Subcutaneous adipose tissue (tissue), 4 donors: Measurements from ENCODE around the gene SLC26A2. TPM values are rescaled to one million over a fixed set of nuclear protein-coding genes. Genes with fewer than 3 reads are reported as not detected.

Source experiments
- total RNA-seq, 4 donors: library from RNA; depleted of rRNA; stranded (reverse); fragments of >200 nt; gene quantifications; one replicate each; pipeline ENCODE4 v1.1.0, GENCODE V29; 2016
- TF ChIP-seq, protein P1 (sequence below): fragments of 450-650 bp; IDR thresholded peaks from one replicate; pipeline ENCODE4 v1.5.1; 2016; ENCODE audit warnings: low read depth, mild to moderate bottlenecking, control low read depth, antibody characterized with exemption, moderate library complexity

SLC26A2 gene
- total RNA-seq, 4 donors from 2014 or later: 11.4 to 16.6 (median 12.7) TPM

DNA sequence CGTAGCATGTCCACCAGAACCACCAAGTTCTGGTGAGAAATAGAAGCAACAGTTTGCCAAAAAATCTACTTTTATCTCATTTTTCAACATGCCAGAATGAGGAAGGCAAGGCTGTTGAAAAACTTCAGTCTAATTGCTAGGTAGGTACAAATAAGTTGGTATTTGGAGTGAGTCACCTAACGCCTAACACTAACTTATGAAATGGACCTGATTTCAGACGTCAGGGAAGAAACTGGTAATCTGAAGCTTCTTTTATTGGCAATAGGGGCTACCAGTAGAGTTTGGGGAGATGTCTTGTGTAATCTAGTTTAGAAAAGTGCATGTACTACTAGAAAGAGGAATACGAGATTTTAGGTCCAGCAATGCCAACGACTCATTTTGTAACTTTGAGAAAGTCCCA, 11.6 kb upstream of the SLC26A2 start:
- TF ChIP-seq, protein P1, sequence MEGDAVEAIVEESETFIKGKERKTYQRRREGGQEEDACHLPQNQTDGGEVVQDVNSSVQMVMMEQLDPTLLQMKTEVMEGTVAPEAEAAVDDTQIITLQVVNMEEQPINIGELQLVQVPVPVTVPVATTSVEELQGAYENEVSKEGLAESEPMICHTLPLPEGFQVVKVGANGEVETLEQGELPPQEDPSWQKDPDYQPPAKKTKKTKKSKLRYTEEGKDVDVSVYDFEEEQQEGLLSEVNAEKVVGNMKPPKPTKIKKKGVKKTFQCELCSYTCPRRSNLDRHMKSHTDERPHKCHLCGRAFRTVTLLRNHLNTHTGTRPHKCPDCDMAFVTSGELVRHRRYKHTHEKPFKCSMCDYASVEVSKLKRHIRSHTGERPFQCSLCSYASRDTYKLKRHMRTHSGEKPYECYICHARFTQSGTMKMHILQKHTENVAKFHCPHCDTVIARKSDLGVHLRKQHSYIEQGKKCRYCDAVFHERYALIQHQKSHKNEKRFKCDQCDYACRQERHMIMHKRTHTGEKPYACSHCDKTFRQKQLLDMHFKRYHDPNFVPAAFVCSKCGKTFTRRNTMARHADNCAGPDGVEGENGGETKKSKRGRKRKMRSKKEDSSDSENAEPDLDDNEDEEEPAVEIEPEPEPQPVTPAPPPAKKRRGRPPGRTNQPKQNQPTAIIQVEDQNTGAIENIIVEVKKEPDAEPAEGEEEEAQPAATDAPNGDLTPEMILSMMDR: no peak

DNA sequence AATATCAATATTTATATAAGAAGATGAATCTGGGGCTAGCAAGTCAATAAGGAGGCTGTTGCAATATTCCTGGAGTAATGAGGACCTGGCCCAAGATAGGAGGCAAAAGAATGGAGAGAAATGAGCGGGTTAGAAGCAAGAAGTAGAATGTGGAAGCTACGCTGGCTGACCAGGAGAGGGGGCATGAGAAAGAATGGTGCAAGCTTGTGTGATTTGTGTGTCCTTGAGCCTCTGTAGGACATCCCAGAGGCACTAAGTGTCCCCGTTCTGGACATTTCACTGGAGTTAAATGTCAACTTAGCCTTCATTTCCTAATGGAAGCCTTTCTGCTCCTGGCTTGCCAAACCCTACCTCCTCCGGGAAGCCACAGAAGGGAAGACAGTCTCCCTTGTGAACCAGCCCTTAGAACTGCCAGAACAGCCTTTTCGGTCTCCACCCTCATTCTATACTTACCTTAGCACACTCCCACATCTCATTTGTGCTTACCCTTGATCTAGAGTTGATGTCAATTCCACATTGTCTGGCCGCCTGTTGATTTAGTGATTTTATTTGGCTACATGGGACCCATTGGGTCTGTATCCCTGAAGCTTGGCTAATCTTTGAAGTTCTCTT, 9.3 kb upstream of the SLC26A2 start:
- TF ChIP-seq, protein P1: no peak

DNA sequence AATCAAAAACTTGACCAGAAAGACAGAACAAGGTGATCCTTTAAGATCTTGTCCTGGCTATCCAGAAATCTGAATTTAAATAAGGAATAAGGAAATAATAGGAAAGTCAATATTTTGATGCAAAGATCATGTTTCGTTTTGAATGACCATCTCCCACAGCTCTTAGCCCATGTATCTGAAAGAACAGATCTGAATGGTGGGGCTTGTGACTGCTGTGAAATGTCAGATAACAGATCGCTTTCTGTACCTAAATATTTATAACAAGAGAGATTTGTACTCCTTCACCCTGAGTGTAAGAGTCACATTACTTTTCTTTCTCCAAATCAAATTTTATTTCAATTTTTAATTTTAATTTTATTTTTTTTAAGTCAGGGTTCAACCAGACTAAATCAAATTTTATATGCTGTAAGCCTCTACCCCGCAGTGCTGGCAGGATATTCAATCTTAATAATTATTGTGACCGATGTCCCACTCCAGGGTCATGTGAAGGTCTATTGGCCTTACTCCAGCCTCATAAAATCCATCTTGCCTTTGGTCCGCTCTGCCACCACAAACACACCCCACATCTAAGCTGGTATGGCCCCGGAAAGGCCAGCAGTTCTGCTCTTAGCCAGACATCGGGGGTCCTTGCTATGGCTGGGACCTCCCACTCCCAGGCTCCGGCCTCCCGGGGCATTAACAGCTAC, 7.0 kb upstream of the SLC26A2 start:
- TF ChIP-seq, protein P1: no peak

DNA sequence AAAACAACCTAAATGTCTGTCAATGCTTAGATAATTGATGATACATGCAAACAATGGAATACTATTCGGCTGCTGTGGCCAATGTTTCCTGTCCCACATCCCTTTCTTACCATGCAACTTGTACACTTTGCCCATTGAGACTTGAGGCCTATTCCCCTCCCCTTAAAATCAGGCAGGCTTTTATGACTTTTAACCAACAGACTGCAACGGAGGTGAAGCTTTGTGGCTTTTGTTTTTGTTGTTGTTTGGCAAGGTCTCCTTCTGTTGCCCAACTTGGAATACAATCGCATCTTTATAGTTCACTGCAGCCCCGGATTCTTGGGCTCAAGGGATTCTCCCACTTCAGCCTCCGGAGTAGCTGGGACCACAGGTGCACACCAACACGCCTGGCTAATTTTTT, 5.8 kb upstream of the SLC26A2 start:
- TF ChIP-seq, protein P1: no peak

DNA sequence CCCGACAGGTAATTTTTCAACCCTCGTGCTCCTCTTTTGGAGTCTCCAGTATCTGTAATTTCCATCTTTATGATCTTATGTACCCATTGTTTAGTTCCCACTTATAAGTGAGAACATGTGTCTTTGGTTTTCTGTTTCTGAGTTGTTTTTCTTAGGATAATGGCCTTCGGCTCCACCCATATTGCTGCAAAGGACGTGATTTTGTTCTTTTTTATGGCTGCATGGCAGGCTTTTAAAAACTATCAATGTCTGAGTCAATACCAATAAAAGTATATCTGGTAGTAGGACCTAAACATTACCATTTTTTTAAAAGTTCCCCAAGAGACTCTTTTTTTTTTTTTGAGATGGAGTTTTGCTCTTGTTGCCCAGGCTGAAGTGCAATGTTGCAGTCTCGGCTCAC, 3.9 kb upstream of the SLC26A2 start:
- TF ChIP-seq, protein P1: no peak

DNA sequence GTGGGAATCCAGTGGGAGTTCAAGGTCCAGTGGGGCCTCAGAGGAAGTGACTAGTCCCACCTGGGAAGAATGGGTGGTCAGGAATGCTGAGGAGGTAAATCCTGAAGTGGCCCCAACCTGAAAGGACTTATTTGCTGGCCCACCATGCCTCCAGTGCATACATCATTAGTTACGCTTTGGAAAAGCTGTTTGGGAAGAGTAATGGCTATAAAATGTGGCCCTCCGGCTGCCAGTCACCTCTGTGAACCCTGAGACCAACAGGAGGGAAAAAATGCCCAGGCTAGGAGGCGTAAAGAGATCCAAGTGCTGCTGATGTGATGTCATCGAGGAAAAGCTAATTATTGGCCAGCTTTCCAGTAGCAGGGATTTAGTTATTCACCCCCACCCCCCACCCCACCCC, 2.7 kb upstream of the SLC26A2 start:
- TF ChIP-seq, protein P1: no peak

DNA sequence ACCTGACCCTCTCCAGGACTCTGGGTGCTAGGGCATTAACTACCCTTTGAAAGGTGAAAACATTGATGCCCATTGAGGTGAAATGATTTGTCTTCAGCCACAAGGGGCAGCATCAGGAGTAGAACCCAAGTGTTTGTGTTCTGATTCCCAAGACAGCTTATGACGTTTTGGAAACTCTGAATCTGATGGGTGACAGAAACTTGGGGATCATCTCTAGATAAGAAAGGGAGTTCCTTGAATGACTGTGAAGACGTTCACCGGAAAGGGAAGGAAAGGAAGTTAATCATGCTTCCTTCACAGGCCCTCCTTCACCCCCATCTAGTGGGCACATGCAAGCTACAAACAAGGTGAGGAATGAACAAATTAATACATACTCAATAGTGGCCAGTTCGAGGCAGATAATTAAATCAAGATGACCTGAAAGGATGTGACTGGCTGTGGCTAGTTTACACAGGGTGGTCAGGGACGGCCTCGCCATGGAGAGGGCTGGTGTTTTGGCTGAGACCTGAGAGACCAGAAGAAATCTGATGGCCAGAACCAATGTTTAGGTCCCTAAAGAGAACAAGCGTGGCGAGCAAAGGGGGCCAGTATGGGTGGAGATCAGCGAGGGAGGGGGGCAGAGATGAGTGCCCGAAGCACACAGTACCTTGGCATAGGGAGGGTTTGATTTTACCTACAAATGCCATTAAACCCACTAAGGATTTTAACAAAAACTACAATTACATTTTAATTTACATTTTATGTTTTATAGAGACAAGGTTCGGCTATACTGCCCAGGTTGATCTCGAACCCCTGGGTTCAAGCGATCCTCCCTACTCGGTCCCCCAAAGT, 937 bp upstream of the SLC26A2 start:
- TF ChIP-seq, protein P1: no peak
